ENCODE measurements around the gene SPEM2.
"Not testable (repeated sequence)": the region's sequence is repeated elsewhere in the genome, so short reads cannot be mapped to it uniquely, and the experiment has no call there.

The SPEM2 gene

DNA sequence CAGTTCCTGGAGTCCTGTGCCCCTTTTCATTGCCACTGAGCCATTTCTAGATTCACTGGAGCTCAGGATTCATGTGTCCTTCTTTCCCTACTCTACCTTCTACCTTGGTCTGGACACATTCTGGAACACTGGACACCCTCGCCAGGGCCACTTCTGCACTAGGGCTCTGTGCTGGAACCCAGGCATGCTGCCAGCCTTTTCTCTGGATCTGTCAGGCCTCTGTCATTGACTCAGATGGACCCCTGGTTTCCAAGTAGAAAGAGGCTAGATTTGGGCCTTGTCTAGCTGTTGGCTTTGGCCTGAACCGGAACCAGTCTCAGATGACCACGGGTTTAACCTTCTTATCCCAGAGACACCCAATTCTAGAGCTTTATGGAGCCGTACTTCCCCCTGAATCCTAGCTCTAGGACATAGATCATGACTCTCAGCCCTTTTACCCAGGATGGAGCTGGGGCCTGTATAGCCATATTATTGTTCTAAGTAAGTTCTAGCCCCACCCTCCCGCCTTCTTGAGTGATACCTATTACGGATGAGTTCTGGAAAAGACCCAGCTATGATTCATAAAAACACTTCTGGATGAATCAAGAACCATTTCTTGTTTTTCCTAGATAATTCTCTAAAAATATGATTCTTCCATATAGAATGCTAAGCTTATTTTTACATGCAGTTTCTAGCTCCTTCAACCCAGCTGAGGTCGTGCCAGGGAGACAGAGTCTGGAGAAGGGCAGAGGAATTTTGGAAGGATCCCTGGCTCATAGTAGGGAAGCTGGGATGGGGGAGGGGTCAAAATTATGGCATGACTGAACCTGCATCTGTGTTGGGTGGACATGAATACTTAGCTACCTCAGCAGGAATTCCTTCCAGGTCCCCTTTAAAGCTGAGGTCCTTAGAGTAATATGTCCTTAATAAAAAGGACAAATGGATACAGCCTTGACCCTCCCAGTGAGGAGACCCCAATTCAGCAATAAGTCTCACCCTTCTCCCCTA, 18.4 kb downstream of the SPEM2 start:
- DNase-seq: no peak

DNA sequence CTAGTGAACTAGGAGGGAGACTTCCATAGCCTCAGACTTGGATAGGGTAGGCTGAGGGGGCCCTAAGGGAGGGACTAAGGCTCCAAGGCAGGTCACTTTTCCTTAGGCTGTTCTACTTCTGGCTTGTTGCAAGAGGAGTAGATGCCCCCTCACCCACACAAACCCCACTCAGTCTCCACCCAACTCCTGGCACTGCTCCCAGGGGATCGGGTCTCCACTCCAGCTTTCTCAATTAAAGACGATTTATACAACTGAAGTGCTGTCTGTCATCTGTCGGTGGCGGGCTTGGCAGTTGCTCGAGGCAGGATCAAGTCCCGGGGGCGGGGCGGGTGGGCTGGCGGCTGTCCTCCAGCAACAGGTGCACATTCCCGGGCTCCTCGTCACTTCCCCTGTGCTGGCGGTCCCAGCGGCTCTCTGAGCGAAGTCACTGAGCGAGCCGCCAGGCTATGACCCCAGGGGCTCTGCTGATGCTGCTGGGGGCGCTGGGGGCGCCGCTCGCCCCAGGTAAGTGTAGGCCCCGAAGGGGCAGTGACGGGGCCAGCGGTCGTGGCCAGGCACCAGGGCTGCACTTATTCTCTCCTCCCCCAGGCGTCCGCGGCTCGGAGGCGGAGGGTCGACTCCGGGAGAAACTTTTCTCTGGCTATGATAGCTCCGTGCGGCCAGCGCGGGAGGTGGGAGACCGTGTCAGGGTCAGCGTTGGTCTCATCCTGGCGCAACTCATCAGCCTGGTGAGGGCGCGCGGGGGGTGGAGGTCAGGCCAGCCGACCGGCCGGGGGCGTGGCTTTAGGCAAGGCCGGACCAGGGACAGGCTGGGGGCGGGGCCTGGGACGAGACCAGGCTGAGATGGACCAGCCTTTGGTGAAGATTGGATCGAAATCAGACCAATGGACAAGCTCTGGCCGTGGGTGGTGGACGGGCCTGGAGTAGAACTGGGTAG, 19.5 kb downstream of the SPEM2 start, which contains the start of gene CHRNB1:
CHRNB1 (plus strand) TSS at position 380 of the 937 bp plus-strand sequence; CDS start at position 447, 67 bp downstream.
- DNase-seq: no peak

- no peak for DNase-seq
Measured at GRCh38 chr17:7445619-7445968, 20.2 kb downstream of the SPEM2 start.

- no peak for DNase-seq
Measured at GRCh38 chr17:7448461-7448860, 23.0 kb downstream of the SPEM2 start.

GRCh38 chr17:7459961-7460545, 34.6 kb downstream of the SPEM2 start:
- DNase-seq: no peak

GRCh38 chr17:7460850-7461660, 35.6 kb downstream of the SPEM2 start:
- no peak for DNase-seq

DNA sequence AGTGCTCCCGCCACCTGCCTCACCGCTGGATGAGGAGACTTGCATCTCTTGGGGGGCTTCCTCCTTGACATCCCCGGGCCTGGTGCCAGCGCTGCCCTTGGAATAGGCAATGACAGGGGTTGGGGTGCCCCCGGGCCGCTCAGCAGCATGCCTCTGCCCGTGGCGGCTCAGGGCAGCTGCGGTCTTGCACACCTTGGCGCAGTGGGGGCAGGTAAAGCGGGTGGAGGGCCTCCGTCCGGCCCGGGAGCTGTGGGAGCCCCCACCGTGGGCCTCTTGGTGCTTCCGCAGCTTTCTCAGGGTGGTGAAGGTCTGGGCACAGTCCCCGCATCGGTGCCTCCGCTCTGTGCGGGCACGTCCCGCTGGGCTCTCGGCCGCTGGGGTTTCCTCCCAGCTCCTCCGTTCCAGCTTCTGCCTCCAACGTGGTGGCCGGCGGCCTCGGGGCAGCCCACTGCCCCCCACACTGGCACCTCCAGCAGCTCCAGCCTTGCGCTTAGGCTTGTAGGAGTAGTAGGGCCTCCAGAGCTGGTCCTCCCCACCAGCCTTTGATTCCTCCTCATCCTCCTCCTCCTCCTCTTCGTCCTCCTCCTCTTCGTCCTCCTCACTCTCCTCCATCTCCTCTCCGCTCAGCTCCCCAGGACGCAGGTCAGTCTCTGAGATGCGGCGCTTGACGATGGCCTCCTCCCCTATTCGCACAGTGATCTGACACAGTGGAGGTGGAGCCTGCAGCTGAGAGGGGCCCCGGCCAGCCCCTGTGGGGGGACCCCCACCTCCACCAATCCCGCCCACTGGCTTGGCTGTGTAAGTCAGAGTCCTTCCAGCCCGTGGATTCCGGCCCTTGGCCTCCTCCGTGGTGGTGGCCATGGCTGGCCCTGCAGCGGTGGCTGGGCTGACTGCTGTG, 37.3 kb downstream of the SPEM2 start:
- no peak for DNase-seq

- no peak for DNase-seq
Measured at GRCh38 chr17:7463372-7463846, 38.0 kb downstream of the SPEM2 start.

DNA sequence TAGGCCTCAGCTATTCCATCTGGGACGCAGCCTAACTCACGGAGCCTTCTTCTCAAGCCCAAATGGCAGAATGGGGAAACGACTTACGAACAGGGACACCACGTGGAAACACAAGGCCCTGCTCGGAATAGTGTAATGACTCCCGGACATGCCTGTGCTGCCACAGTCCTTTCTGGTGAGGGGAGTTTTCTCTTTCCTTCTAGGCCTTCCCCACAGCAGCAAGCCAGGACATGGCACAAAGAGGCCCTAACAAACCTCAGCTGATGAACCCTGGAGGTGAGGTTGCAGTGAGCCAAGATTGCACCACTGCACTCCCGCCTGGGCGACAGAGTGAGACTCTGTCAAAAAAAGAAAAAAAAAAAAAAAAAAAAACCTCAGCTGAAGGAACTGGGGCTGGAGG, 38.7 kb downstream of the SPEM2 start:
- DNase-seq: no peak

DNA sequence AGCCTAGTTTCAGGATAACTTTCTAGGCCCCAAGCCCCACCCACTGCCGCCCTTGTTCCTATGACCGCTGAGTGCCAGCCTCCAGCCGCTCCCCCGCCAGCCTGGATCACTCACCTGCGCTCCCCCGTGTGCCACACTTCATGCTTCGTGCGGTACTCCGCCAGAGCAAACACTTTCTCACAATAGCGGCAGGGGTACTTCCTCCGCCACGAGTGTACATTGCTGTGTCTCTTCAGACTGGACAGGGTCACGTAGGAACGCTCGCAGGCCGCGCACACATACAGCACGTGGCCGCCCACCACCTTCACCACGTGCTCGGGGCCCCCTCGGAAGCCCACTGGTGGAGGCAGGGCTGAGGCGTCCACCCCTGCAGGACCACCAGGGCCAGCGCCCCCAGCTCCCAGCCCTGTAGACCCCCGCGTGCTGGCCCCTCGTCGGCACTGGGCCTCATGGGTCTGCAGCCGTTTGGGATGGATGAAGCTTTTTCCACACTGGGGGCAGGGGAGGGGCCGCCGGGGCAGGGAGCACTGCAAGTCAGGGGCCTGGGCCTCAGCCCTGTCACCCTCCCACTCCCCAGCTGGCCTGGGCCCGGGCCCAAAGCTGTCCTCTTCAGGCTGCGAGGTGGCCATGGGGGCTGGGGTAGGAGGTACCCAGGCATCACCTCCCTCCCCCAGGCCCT, 40.3 kb downstream of the SPEM2 start:
- DNase-seq: no peak

DNA sequence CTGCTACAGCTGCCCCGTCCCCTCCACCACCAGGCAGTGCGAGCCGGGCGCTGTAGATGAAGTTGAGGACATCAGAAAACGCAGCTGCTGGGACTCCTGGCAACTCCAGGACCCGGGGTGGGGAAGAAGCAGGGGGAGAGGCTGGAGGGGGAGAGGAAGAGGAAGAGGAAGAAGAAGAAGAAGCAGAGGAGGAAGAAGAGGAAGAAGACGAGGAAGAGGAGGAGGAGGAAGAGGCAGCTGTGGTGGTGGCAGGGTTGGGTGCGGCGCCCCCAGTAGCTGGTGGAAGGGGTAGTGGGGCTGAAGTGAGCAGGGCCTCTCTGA, 40.9 kb downstream of the SPEM2 start:
- DNase-seq: no peak

- no peak for DNase-seq
Measured at GRCh38 chr17:7466639-7467341, 41.4 kb downstream of the SPEM2 start.

- no peak for DNase-seq
Measured at GRCh38 chr17:7467498-7467897, 42.1 kb downstream of the SPEM2 start.

- no peak for DNase-seq
Measured at GRCh38 chr17:7468290-7468689, 42.9 kb downstream of the SPEM2 start.

- no peak for DNase-seq
Measured at GRCh38 chr17:7468804-7469389, 43.5 kb downstream of the SPEM2 start.

DNA sequence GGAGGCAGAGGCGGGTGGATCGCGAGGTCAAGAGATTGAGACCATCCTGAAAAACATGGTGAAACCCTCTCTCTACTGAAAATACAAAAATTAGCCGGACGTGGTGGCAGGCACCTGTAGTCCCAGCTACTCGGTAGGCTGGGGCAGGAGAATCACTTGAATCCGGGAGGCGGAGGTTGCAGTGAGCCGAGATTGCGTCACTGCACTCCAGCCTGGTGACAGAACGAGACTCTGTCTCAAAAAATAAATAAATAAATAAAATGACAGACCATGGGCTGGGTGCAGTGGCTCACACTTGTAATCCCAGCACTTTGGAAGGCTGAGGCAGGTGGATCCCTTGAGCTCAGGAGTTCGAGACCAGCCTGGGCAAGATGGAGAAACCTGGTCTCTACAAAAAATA, 44.4 kb downstream of the SPEM2 start:
- not testable (repeated sequence) for DNase-seq

GRCh38 chr17:7470457-7470973, 45.1 kb downstream of the SPEM2 start:
- DNase-seq: not testable (repeated sequence)

GRCh38 chr17:7471729-7472128, 46.3 kb downstream of the SPEM2 start:
- DNase-seq: no peak

DNA sequence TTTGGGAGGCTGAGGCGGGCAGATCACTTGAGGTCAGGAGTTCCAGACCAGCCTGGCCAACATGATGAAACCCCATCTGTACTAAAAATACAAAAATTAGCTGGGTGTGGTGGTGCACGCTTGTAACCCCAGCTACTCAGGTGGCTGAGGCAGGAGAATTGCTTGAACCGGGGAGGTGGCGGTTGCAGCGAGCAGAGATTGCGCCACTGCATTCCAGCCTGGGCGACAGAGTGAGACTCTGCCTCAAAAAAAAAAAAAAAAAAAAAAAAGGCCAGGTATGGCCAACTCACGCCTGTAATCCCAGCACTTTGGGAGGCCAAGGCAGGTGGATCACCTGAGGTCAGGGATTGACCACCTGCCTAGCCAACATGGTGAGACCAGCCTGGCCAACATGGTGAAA, 49.4 kb downstream of the SPEM2 start:
- DNase-seq: not testable (repeated sequence)
